Measurements from ENCODE around the gene CATSPER1.

The CATSPER1 gene

GRCh38 chr11:66002648-66003225 lies 23.5 kb downstream of the CATSPER1 start:
- peak; percentile 56 for DNase-seq

GRCh38 chr11:66001942-66002647 lies 24.2 kb downstream of the CATSPER1 start, which contains the start of the genes BANF1 and EIF1AD:
BANF1 (plus strand) TSS chr11:66002503; CDS start chr11:66003251, 748 bp downstream.
EIF1AD (minus strand) TSS chr11:66002157; CDS start chr11:66000389, 1,768 bp downstream.
- peak; percentile 99 for DNase-seq

- peak; percentile 86 for DNase-seq
Measured at GRCh38 chr11:65997286-65997685, 29.0 kb downstream of the CATSPER1 start.

GRCh38 chr11:65992056-65992455 lies 34.2 kb downstream of the CATSPER1 start:
- no peak for DNase-seq

- DNase-seq: peak; percentile 98
Measured at GRCh38 chr11:65988791-65989592, 37.3 kb downstream of the CATSPER1 start.

GRCh38 chr11:65987336-65987735 lies 38.9 kb downstream of the CATSPER1 start:
- no peak for DNase-seq

GRCh38 chr11:65983589-65983987 lies 42.7 kb downstream of the CATSPER1 start:
- DNase-seq: no peak

- no peak for DNase-seq
Measured at GRCh38 chr11:65982824-65983588, 43.3 kb downstream of the CATSPER1 start.

GRCh38 chr11:65981972-65982823 lies 44.1 kb downstream of the CATSPER1 start:
- DNase-seq: no peak

- no peak for DNase-seq
Measured at GRCh38 chr11:65981101-65981740, 45.1 kb downstream of the CATSPER1 start.

- no peak for DNase-seq
Measured at GRCh38 chr11:65979261-65979759, 47.0 kb downstream of the CATSPER1 start.

- DNase-seq: no peak
Measured at GRCh38 chr11:65978391-65979238, 47.7 kb downstream of the CATSPER1 start.

GRCh38 chr11:65977621-65978390 lies 48.5 kb downstream of the CATSPER1 start:
- DNase-seq: no peak

GRCh38 chr11:65976216-65977176 lies 49.8 kb downstream of the CATSPER1 start:
- DNase-seq: peak; percentile 29

GRCh38 chr11:65975771-65976170 lies 50.5 kb downstream of the CATSPER1 start:
- no peak for DNase-seq

GRCh38 chr11:65973439-65974110 lies 52.7 kb downstream of the CATSPER1 start:
- DNase-seq: no peak

GRCh38 chr11:65972116-65972515 lies 54.2 kb downstream of the CATSPER1 start:
- no peak for DNase-seq

All from hematopoietic multipotent progenitor cell treated with erythropoietin and hydrocortisone succinate and interleukin-3 and kit ligand, for 6 days (in vitro differentiated cells).